SK-N-SH (cell line): ENCODE results near the gene GOT1. TPM values are rescaled to one million over a fixed set of nuclear protein-coding genes. Genes with fewer than 3 reads are reported as not detected.

ENCODE experiments used
- CTCF ChIA-PET: fragments of 300-600, 350-600 bp; formaldehyde crosslinking; extraction: SDS; loops from one replicate; lab custom pipeline; 2021; lab: Yijun Ruan, JAX
- POLR2A ChIA-PET: fragments of 350-600 bp; sonication (Branson Sonifier 250); formaldehyde crosslinking; extraction: SDS; loops from one replicate; lab custom pipeline; 2020; ENCODE audit warnings: antibody characterized with exemption, inconsistent platforms; lab: Yijun Ruan, JAX
- DNase-seq: peaks from one replicate; pipeline ENCODE4 v3.0.0; 2012
- H2AFZ ChIP-seq: fragments of 200-600 bp; sonication (generic); 2 replicates; pipeline ENCODE4 v1.8.1; 2016; ENCODE audit warnings: antibody characterized with exemption, mild to moderate bottlenecking, low read depth
- H3F3A ChIP-seq: fragments of 200-600 bp; sonication (generic); replicated peaks from 2 replicates; pipeline ENCODE3; 2016; ENCODE audit warnings: antibody characterized with exemption, mild to moderate bottlenecking; ENCODE audit not compliant: insufficient read depth
- H3K27ac ChIP-seq, 2 experiments: fragments of 200-500 bp in 1 of 2; fragments of 200-600 bp in 1 of 2; sonication (Bioruptor generic) in 1 of 2; sonication (generic), shearing (Covaris generic) in 1 of 2; 2 replicates each; pipeline versions ENCODE4 v1.5.1 to v1.6.1; 2014 to 2016; ENCODE audit warnings: low read depth in 2 of 2, inconsistent platforms in 1 of 2, low read length in 1 of 2, mild to moderate bottlenecking in 1 of 2, mixed read lengths in 1 of 2
- H3K27me3 ChIP-seq: fragments of 200-600 bp; sonication (generic), shearing (Covaris generic); 2 replicates; pipeline ENCODE4 v1.6.1; 2016; ENCODE audit warnings: mixed run types; ENCODE audit not compliant: insufficient read depth
- H3K36me3 ChIP-seq, 2 experiments: fragments of 200-500 bp in 1 of 2; fragments of 200-600 bp in 1 of 2; sonication (Bioruptor generic) in 1 of 2; sonication (generic) in 1 of 2; replicated peaks in 1 of 2; 2 replicates each; pipeline versions ENCODE3 to v1.5.1; 2014 to 2016; ENCODE audit warnings: low read length in 1 of 2, mild to moderate bottlenecking in 1 of 2; ENCODE audit not compliant: insufficient read depth in 2 of 2, control insufficient read depth in 1 of 2
- H3K4me1 ChIP-seq, 2 experiments: fragments of 200-500 bp in 1 of 2; fragments of 200-600 bp in 1 of 2; sonication (Bioruptor generic) in 1 of 2; sonication (generic), shearing (Covaris generic) in 1 of 2; 2 replicates each; pipeline versions ENCODE4 v1.5.1 to v1.6.1; 2014 to 2016; ENCODE audit warnings: low read depth in 1 of 2, low read length in 1 of 2, mixed run types in 1 of 2; ENCODE audit not compliant: insufficient read depth in 2 of 2, control insufficient read depth in 1 of 2
- H3K4me2 ChIP-seq: fragments of 200-600 bp; sonication (generic), shearing (Covaris generic); 2 replicates; pipeline ENCODE4 v1.6.1; 2017; ENCODE audit warnings: mixed run types
- H3K4me3 ChIP-seq, 2 experiments: fragments of 200-500 bp in 1 of 2; fragments of 200-600 bp in 1 of 2; sonication (Bioruptor generic) in 1 of 2; sonication (generic), shearing (Covaris generic) in 1 of 2; 2 replicates each; pipeline versions ENCODE4 v1.5.1 to v1.8.1; 2014 to 2016; ENCODE audit warnings: low read depth in 2 of 2, inconsistent platforms in 1 of 2, low read length in 1 of 2, mild to moderate bottlenecking in 1 of 2, mixed read lengths in 1 of 2, moderate library complexity in 1 of 2
- H3K79me2 ChIP-seq: fragments of 200-600 bp; sonication (generic); 2 replicates; pipeline ENCODE4 v1.8.1; 2017; ENCODE audit warnings: mild to moderate bottlenecking; ENCODE audit not compliant: insufficient read depth
- H3K9ac ChIP-seq: fragments of 200-600 bp; sonication (generic); 2 replicates; pipeline ENCODE4 v1.6.1; 2017; ENCODE audit warnings: mixed run types
- H3K9me2 ChIP-seq: fragments of 200-600 bp; sonication (generic); 2 replicates; pipeline ENCODE4 v1.6.1; 2017; ENCODE audit warnings: mixed run types
- H3K9me3 ChIP-seq: fragments of 200-600 bp; sonication (generic); 2 replicates; pipeline ENCODE4 v1.6.1; 2017; ENCODE audit warnings: mixed run types, mild to moderate bottlenecking, moderate library complexity
- H4K20me1 ChIP-seq: fragments of 200-600 bp; sonication (generic); 2 replicates; pipeline ENCODE4 v1.6.1; 2017; ENCODE audit warnings: mild to moderate bottlenecking, mixed run types; ENCODE audit not compliant: insufficient read depth
- EP300 ChIP-seq, 2 experiments: IDR thresholded peaks; 2 replicates each; pipeline versions ENCODE4 v1.4.0 to v1.6.1; 2012; ENCODE audit warnings: borderline replicate concordance in 1 of 2, low read depth in 1 of 2, low read length in 1 of 2
- EZH2phosphoT487 ChIP-seq: fragments of 200-600 bp; sonication (generic); IDR thresholded peaks from 2 replicates; pipeline ENCODE4 v1.6.1; 2017; ENCODE audit warnings: low read depth, mixed run types, mild to moderate bottlenecking, antibody characterized with exemption, moderate library complexity, borderline replicate concordance
- FOSL2 ChIP-seq: IDR thresholded peaks from 2 replicates; pipeline ENCODE4 v1.4.0; 2012; ENCODE audit warnings: low read depth, mild to moderate bottlenecking, moderate library complexity, borderline replicate concordance
- JUND ChIP-seq: IDR thresholded peaks from 2 replicates; pipeline ENCODE4 v1.4.0; 2012
- MXI1 ChIP-seq: IDR thresholded peaks from 2 replicates; pipeline ENCODE4 v1.6.1; 2012; ENCODE audit warnings: mild to moderate bottlenecking, low read depth, low read length, improper control_type of control experiment
- POLR2AphosphoS5 ChIP-seq: IDR thresholded peaks from 2 replicates; pipeline ENCODE4 v1.6.1; 2012; ENCODE audit warnings: low read depth, low read length
- RXRA ChIP-seq: IDR thresholded peaks from 2 replicates; pipeline ENCODE4 v1.4.0; 2012; ENCODE audit warnings: low read depth, mild to moderate bottlenecking, borderline replicate concordance
- SIN3A ChIP-seq: IDR thresholded peaks from 2 replicates; pipeline ENCODE4 v1.6.1; 2012; ENCODE audit warnings: low read depth, mild to moderate bottlenecking, low read length, moderate library complexity, borderline replicate concordance
- TAF1 ChIP-seq: IDR thresholded peaks from 2 replicates; pipeline ENCODE4 v1.6.1; 2012; ENCODE audit warnings: low read depth, mild to moderate bottlenecking, low read length, moderate library complexity, borderline replicate concordance
- USF2 ChIP-seq: fragments of 150-350 bp; IDR thresholded peaks from 2 replicates; pipeline ENCODE4 v1.6.1; 2017; ENCODE audit warnings: antibody characterized with exemption, low read length, low read depth, borderline replicate concordance
- WGBS: methylation state at CpG from one replicate; pipeline ENCODE4 v1.1.6; 2017; ENCODE audit warnings: low lambda C conversion rate; 5-methylcytosine and 5-hydroxymethylcytosine counted together
- polyA plus RNA-seq, 3 experiments: library from polyadenylated mRNA; depleted of rRNA; stranded (reverse); fragments of >200 nt; gene quantifications; 2 replicates each; pipeline ENCODE4 v1.2.3, GENCODE V29; 2012
- TF ChIP-seq, protein P1 (sequence below): IDR thresholded peaks from 2 replicates; pipeline ENCODE4 v1.6.1; 2012; ENCODE audit warnings: mild to moderate bottlenecking, low read depth, low read length, moderate library complexity
- TF ChIP-seq, protein P2 (sequence below): fragments of 150-350 bp; IDR thresholded peaks from 2 replicates; pipeline ENCODE4 v1.6.1; 2016; ENCODE audit warnings: mild to moderate bottlenecking, low read depth, low read length

GOT1 gene
- polyA plus RNA-seq, 1 of the 3 experiments (the other 2 are of a cell fraction): 9.8 TPM

GRCh38 chr10:99430451-99431189 lies at the start of gene GOT1 (continued):
- TF ChIP-seq, protein P1, sequence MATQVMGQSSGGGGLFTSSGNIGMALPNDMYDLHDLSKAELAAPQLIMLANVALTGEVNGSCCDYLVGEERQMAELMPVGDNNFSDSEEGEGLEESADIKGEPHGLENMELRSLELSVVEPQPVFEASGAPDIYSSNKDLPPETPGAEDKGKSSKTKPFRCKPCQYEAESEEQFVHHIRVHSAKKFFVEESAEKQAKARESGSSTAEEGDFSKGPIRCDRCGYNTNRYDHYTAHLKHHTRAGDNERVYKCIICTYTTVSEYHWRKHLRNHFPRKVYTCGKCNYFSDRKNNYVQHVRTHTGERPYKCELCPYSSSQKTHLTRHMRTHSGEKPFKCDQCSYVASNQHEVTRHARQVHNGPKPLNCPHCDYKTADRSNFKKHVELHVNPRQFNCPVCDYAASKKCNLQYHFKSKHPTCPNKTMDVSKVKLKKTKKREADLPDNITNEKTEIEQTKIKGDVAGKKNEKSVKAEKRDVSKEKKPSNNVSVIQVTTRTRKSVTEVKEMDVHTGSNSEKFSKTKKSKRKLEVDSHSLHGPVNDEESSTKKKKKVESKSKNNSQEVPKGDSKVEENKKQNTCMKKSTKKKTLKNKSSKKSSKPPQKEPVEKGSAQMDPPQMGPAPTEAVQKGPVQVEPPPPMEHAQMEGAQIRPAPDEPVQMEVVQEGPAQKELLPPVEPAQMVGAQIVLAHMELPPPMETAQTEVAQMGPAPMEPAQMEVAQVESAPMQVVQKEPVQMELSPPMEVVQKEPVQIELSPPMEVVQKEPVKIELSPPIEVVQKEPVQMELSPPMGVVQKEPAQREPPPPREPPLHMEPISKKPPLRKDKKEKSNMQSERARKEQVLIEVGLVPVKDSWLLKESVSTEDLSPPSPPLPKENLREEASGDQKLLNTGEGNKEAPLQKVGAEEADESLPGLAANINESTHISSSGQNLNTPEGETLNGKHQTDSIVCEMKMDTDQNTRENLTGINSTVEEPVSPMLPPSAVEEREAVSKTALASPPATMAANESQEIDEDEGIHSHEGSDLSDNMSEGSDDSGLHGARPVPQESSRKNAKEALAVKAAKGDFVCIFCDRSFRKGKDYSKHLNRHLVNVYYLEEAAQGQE: no peak
- no peak for TF ChIP-seq JUND
- no peak for TF ChIP-seq FOSL2
- no peak for TF ChIP-seq EP300 (IDR thresholded peaks at IDR 0.05; ENCODE audit: borderline replicate concordance in 1 of 2, low read depth in 1 of 2, low read length in 1 of 2)
- no peak for TF ChIP-seq USF2
- TF ChIP-seq SIN3A: no peak; the same call in 1 of the 2 replicates
- TF ChIP-seq TAF1: peak; percentile 70
- TF ChIP-seq RXRA: no peak
- TF ChIP-seq POLR2AphosphoS5: peak; percentile 37
- TF ChIP-seq MXI1: no peak
- no peak for TF ChIP-seq EZH2phosphoT487

GRCh38 chr10:99470327-99470726 lies 39.9 kb upstream of the GOT1 start:
- Histone ChIP-seq H2AFZ (no peak overlapping the region), H3F3A (peaks cover 12% of the 10 kb centered on the region), H3K27ac (no peak overlapping the region), H3K4me1 (no peaks in the 10 kb centered on the region), H3K36me3 (no peaks in the 10 kb centered on the region), H3K9me3 (no peaks in the 10 kb centered on the region), H3K9ac (no peak overlapping the region), H4K20me1 (no peaks in the 10 kb centered on the region), H3K4me2 (no peak overlapping the region), H3K4me3 (no peak overlapping the region), H3K9me2 (no peaks in the 10 kb centered on the region), H3K27me3 (peaks cover 38% of the 10 kb centered on the region; the same call in 1 of the 2 replicates), H3K79me2 (no peaks in the 10 kb centered on the region)
- TF ChIP-seq SIN3A: no peak
- TF ChIP-seq, protein P2, sequence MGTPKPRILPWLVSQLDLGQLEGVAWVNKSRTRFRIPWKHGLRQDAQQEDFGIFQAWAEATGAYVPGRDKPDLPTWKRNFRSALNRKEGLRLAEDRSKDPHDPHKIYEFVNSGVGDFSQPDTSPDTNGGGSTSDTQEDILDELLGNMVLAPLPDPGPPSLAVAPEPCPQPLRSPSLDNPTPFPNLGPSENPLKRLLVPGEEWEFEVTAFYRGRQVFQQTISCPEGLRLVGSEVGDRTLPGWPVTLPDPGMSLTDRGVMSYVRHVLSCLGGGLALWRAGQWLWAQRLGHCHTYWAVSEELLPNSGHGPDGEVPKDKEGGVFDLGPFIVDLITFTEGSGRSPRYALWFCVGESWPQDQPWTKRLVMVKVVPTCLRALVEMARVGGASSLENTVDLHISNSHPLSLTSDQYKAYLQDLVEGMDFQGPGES: no peak
- ChIA-PET CTCF (interaction anchor here (1.3 kb wide), 1 partner anchor 14 kb away, joined by 3 read pairs; no protein-coding TSS in a partner anchor), POLR2A (no interaction called here)
- no peak for DNase-seq
- WGBS: 25% methylated on average over 5 of the region's 5 CpGs
